LNCAP (cell line): ENCODE measurements around the gene BCAS2.

ENCODE experiments used
- CTCF ChIP-seq: fragments of 450-650 bp; IDR thresholded peaks from 2 replicates; pipeline ENCODE4 v1.5.1; 2017; ENCODE audit warnings: mild to moderate bottlenecking

The BCAS2 gene

GRCh38 chr1:114581335-114582287, at the start of gene BCAS2:
Gene BCAS2 (minus strand): TSS chr1:114581615. CDS start chr1:114581591, 24 bp downstream.
- no peak for TF ChIP-seq CTCF

- TF ChIP-seq CTCF = no peak
Measured at GRCh38 chr1:114627107-114627506, 45.7 kb upstream of the BCAS2 start.

- TF ChIP-seq CTCF = no peak
Measured at GRCh38 chr1:114623364-114623763, 41.9 kb upstream of the BCAS2 start.

- TF ChIP-seq CTCF = no peak; the same call in 1 of the 2 replicates
Measured at GRCh38 chr1:114620419-114620818, 39.0 kb upstream of the BCAS2 start.

GRCh38 chr1:114618606-114619005, 37.2 kb upstream of the BCAS2 start:
- TF ChIP-seq CTCF = no peak

GRCh38 chr1:114610546-114611245, 29.3 kb upstream of the BCAS2 start:
- TF ChIP-seq CTCF = no peak

- TF ChIP-seq CTCF = no peak
Measured at GRCh38 chr1:114609826-114610225, 28.4 kb upstream of the BCAS2 start.
